Activated CD4-positive, alpha-beta T cell treated with anti-CD3 and anti-CD28 coated beads, Interleukin-2, amount 50 U/mL, for 16 hours (primary cell): ENCODE data around the gene FAM43B.

Experiments
- DNase-seq: peaks from one replicate; pipeline ENCODE4 v3.0.0-alpha.2; 2020

FAM43B gene

DNA sequence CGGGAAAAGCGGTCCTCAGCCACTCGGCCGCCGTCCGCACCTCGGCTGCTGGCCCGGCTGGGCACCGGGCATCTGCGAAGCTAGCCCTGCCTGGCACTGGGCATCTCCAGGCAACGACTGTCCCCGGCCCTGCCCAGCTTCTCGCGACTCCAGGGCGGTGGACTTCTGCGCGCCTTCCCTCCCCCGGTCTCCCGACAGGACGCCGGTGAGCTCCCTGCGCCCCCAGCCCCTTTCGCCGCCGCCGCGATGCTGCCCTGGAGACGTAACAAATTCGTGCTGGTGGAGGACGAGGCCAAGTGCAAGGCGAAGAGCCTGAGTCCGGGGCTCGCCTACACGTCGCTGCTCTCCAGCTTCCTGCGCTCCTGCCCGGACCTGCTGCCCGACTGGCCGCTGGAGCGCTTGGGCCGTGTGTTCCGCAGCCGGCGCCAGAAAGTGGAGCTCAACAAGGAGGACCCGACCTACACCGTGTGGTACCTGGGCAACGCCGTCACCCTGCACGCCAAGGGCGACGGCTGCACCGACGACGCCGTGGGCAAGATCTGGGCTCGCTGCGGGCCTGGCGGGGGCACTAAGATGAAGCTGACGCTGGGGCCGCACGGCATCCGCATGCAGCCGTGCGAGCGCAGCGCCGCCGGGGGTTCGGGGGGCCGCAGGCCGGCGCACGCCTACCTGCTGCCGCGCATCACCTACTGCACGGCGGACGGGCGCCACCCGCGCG lies 514 bp downstream of the FAM43B start:
- DNase-seq = no peak

DNA sequence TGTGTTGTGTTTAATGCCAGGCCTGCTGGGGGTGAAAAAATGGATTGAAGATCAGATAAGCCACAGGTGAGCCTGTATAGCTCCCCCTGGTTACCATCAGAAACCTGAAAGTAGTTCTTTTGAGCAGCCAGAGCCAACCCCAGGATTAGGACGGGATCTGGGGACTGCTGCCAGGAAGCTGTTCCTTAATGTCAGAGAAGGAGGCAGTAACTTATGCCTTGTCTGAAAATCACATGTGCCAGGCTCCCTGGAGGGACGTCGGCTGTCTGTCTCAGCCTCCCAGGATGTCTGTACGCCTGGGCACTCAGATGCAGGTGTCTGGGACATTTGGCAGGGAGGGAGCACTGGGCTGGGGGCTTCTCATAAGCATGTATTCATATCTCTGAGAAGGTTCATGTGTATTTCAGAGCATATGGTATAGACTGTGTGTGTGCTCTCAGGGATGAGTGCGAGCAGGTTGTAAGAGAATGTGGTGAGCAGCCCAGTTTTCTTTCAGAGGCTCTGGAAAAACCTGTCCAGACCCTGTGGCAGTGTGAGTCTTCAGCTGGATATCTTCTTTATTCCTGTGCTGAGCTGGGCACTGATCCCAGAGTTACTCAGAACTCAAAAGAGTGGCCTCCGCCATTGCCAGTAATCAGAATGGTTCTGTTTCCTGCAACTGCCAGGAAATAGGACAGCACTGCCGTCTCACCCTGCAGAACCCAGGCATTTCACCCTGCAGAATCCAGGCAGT lies 2.8 kb downstream of the FAM43B start:
- DNase-seq = no peak

DNA sequence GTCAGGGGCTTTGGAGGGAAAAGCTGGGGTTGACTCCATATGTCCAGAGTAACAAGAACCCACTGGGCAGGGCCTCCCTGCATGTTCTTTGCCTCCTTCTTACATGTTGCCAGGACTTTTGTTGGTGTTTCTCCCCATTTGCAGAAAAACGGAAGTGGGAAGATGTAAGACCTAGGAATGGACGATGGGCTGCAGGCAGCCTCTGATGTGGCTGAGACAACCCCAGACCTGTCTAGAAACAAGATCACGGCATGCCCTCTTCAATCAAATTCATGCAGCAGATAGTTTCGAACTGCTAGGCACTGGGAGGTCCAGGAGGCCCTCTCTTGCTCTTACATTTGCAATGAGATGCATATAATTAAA lies 3.4 kb downstream of the FAM43B start:
- no peak for DNase-seq

DNA sequence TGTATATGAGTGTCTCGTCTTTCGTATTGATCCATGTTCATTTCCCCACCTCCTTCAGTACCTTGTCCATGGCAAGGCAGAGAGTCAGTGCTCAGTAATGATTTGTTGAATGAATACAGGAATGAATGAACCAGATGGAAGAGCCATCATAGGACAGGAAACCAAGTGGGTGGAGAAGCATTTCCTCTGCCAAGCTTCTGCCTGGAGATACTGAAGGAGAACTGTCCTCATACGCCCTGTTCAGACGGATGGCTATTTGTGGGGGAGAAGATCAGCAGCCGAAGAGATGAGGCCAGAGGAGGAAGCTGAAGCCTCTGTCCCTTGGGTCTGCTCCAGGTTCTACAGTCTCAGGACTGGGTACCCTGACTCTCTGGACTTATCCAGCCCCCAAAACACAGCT lies 5.8 kb downstream of the FAM43B start:
- no peak for DNase-seq

DNA sequence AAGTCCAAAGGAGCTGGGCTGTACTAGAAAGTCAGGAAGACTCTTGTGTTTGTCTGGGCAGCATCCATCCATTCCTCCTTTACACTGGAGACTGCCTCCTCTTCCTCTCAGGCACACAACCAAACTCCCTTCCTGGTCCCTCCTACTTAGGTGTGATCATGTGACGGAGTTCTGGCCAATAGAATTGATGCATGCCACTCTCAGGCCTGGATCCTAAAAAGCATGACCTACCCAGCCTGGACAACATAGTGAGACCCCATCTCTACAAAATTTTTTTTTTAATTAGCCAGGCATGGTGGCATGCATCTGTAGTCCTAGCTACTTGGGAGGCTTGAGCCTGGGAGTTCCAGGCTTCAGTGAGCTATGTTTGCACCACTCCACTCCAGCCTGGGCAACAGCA lies 8.6 kb downstream of the FAM43B start:
- no peak for DNase-seq

DNA sequence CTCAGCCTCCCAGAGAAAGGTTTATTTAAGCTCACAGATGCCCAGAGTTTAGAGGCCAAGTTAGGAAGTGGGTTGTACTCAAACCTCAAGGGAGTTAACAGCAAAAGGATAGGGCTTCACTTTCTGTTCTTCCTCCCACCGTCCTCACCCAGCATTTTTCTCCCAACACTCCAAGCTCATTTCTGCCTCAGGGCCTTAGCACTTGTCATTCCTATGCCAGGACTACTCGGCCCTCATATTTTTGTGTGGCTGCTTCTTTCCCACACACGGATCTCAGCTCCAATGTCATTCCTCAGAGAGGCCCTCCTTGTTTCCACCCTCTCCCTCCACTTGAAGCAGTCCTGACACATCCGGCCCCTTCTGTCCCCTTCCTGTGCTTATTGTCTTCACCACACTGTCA lies 12.9 kb downstream of the FAM43B start:
- DNase-seq = no peak

DNA sequence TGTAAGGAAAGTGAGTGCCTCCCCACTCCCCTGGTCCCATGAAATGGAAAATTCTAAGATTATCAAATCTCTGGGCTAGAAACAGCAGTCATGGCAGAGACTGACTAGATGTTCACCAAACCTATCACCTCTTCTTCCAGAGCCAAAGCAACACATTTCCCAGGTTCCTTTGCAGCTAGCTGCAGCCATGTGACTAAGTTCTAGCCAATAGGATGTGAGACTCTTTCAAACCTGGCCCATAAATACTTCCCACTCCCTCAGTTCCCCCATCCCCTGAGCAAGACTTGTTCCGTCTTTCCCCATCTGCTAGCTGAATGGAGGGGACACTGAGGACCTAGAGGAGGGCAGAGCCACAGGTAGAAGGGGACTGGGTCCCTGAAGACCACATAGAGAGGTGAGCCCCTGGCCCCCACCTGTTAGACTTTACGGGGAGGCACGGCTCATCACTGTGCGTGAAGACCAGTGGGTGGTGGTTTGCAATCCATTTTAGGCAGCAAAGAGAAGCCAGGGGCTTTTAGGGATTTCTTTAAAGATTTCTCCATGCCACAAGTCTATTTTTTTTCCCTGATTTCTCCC lies 17.2 kb downstream of the FAM43B start:
- DNase-seq = no peak

DNA sequence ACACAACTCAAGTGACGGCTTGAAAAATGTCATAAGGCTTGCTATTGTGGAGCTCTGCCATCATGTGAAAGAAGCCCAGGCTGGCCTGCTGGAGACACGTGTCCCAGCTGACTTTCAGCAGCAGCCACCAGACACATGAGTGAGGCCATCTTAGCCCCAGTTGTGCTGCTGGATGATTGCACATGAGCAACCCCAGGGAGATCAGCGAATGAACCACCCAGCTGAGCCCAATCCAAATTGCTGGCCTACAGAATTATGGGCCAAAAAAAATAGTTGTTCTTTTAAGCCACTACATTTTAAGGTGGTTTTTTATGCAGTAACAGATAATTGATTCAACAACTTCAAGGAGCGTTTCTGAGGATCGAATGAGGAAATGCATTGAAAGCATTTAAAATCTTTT lies 19.1 kb downstream of the FAM43B start:
- DNase-seq = no peak

DNA sequence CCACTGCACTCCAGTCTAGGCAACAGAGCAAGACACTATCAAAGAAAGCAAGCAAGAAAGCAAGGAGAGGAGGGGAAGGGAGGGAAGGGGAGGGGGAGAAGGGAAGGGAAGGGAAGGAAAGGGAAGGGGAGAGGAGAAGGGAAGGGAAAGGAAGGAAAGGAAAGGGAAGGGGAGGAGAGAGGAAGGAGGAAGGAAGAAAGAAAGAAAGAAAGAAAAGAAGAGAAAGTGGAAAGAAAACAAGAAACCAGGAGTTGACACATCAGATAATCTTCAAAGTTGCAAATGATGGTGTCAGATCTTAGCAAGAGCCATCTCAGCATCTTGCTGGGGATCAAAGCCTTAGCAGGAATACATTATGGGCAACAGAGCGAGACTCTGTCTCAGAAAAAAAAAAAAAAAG lies 21.6 kb downstream of the FAM43B start:
- DNase-seq = no peak

DNA sequence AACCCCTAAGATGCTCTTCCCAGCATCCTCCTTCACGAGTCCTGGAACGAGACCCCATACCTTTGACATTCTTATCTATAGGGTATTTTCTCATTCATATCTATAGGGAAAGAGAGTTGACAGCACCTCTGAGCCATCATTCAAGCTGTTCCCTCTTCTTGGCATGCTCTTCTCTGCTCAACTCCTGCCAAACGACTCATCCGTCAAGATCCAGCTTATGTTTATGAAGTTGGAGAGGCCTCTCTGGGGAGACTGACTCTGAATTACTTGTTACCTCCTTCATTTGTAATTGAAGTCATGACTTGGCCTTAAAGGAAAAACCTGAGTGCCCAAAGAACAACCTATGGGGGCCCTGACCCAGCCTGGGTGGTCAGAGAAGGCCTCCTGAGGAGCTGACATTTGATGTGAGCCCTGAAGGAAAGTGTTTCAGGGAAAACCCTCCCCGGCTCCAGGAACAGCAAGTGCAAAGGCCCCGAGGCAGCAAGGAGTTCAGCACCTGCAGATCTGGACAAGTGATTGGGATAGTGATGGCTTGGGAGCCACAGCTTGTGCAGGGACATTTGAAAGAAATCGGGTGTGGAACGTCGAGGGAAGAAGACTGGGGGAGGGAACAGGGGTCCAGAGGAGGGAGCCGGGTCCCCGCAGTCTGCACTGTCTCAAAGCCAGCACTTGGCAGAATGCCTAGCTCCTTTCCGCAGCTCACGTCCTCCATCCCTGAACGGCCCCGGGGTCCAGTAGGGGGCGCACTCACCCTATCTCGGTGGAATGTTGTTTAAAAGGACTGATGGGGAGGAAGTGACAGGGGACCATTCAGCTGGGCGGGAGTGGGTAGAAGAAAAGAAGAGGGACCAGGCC lies 22.5 kb downstream of the FAM43B start:
- DNase-seq = peak; percentile 78

DNA sequence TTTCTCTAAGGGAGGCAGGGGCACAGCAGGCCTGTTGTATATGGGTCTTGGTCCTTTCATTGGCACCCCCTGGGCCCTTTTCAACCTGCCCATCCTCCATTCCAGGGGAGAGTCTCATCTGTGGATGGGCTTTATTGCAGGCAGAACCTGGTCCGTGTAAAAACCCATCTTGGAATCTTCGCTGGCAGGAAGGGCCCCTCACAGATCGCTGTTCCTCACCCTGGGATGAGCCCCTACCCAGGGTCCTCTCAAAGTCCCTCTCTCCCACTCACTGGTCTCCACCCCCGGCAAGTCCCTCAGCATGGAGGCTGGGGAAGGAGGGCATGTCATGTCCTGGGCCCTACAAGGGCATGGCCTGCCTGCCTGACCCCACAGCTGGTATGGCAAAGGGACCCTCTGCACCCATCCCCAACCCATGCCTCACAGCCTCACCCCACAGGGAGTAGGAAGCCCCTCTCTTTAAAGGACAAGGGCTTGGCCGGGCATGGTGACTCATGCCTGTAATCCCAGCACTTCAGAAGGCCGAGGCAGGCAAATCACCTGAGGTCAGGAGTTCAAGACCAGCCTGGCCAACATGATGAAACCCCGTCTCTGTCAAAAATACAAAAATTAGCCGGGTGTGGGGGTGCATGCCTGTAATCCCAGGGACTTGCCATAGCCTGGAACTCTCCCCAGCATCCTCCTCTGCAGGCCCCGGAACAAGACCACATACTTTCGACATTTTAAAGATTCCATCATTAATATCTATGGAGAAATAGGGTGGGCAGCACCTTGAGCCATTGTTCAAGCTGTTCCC lies 23.4 kb downstream of the FAM43B start:
- no peak for DNase-seq

DNA sequence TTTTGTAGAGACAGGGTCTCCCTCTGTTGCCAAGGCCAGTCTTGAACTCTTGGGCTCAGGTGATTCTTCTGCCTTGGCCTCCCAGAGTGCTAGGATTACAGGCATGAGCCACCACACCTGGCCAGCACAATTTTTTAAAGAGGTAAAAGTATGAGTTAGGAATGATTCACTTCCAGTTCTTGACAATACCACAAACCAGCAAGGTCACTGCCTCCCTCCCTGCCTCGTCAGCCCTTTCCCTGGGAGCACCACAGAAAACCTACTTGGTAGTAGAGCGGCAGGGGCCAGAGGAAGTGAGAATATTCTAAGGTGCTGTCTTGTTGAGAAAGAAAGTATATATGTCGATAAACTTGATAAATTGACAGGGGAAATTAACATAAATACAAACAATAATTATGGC lies 25.7 kb downstream of the FAM43B start:
- DNase-seq = no peak

DNA sequence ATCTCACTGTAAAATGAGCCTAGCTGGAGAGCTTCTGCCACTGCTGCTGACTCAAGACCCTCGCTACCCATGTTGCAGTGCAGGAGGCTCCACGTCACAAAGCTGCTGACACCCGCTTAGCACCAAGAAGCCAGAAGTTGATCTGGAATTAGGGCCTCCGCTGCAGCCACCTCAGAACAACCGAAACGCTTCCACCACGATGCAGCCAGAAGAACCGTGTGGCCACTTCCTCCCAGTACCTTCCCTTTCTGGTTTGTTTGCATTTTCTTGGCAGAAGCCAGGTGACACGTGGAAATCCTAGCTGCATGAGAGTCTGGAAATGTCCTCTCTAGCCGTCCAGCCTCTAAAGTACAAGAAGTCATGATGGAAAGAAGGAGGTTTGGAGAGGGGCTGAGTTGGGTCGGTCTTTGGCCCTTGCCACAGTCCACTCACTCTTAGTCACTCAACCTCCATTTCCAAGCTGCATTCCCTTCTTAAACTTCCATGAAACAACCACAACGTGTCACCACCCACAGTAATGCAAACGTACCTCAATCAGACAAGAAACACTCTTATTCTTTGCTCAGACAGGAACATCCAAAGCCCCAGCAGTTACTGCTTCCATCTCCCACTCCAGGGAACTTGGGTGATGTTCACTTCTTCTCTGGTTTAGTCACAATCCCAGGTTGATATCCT lies 26.5 kb downstream of the FAM43B start:
- DNase-seq = no peak

DNA sequence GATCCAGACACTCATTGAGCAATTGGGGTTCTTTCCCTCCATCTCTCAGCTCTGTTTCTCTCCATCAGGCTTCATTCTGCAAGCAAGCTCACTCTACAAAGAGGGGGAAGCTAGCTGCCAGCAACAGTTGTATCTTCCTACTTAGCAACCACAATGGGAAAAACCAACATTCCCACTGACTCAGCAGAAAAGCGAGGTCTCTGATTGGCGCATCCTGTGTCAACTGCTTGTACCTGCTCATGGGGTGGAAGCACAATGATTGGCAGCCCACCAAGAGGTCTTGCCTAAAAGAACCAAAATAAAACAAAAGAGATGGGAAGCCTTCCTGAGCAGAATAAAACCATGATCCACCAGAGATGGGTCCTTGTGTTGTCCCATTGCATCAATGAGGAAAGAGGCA lies 32.5 kb downstream of the FAM43B start:
- no peak for DNase-seq

DNA sequence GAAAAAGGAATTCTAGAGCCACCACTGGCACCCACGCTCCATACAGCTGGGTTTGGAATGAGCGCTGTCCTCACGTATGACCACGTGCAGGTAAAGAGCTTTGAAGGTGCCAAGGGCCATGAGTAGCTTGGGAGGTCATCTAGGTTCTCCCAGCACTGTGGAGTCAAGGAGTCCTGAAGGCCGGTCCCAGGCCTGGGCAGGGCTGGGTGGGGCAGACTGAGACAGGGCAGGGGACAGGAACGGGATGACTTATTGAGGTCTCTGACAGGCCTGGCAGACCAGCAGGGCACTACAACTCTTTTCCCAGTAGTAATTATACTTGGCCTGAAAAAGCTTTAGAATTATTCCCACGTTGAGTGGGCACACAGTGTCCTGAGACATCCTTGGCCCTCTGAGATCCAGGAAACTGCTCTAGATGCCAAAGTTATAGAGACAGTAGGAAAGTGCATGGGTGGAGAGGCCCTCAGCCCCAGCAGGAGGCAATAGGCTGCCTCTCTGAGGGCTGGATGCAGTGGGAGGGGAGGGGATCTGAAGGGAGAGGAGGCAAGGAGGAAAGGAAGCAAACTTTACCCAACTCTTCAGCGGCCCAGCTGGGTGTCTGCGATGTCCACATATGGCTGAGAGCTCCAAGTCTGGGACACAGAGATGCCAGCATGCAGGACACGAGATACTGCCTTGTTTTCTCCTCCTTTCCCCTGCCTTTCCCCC lies 34.7 kb downstream of the FAM43B start:
- DNase-seq = no peak

DNA sequence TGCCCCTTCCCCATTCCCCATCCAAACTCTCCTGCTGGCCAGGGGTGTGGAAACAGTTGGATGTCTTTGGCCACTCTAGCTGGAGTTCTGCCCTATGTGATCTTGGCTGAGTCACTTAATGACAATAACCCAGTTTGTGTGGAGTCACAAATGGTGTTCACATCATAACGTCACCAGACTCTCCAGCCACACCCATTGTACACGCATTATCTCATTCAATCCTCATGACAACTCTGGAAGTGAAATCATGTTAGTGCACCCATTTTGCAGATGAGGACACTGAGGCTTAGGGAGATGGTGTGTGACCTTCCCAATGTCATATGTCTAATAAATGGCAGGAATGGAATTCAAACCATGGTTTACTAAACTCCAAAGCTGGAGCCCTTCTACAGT lies 35.3 kb downstream of the FAM43B start:
- no peak for DNase-seq

DNA sequence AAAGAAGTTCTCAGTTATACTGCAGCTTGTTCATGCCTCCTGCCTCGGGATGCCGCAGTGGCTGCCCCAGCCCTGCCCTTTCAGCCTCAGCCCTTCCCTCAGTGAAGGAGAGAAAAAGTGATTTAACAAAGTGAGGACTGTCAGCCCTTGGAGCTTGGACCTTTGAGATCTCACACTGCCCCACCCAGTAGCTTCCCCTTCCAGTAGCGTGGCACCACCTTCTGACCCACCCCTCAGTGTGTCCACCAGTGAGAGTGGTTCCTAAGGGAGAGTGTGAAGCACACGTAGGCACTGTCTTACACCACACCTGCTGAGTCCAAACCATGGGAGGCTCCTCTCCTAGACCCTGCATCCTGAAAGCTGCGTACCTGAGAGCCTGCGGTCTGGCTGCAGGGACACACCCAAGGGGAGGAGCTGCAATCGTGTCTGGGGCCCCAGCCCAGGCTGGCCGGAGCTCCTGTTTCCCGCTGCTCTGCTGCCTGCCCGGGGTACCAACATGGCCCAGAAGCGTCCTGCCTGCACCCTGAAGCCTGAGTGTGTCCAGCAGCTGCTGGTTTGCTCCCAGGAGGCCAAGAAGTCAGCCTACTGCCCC lies 36.4 kb downstream of the FAM43B start, which contains the start of gene CDA:
TSS of gene CDA (plus strand) at position 464 of the 592 bp plus-strand sequence. CDS start at position 497, 33 bp downstream.
- DNase-seq = no peak

DNA sequence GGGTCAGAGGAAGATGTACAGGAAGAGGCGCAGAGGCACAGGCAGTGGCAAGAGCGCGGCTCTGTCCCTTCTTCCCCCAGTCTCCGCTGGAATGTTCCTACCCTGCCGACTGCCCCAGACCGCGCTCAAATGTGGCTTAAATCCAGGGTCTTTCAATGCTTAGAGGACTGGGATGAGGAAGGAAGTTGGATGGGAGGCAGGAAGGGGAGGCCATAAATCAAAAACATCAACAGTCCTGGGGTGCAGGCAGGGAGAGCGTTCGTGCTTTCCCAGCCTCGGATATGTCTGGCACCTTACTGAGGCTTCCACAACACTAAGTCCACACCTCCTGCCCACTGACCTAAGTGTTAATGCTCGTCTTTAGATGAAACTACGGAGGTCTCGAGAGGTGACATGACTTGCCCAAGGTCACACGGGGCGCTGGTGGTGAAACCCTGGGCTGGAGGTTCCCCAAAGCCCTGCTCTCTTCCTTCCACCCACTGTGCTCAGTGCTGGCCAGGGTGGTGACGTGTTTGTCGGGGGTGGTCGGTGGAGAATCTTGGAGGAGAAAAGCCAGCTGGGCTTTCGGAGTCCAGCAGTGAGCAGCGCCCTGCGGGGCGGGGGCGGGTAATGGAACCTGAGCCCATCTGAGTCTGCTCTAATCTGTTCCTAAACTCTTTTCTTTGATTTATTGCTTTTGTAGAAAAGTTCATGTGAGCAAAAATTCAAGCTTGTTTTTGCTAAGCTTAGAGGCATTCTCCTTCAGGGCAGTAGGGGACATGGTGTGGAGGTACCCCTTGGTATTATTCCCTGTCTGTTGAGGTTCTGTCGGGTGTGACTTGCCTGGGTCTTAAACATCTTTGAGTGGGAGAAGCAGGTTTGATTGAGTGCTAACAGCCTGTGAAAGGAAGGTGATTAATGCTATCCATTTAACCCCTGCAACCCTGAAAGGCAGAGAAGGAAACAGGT lies 37.2 kb downstream of the FAM43B start:
- no peak for DNase-seq

DNA sequence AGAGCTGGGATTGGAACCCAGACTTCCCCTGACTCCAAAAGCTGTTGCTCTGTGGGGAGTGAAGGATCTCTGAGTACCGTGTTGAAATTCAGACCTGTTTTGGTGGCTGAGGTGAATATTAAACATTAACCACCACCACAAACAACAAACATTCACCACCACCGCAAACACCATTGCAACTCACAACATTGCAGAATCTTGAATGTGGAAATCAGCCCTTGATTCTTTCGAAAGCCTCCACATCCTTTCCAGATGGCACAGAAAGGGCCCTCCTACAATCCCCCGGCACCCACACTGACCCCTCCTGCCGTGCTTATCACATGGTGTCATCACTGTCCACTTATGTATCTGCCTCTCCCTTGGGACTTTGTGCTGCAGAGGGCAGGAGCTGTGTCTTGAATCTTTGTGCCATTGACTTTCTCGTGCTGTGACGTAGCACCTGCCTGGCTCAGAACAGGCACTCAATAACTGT lies 38.0 kb downstream of the FAM43B start:
- DNase-seq = no peak

DNA sequence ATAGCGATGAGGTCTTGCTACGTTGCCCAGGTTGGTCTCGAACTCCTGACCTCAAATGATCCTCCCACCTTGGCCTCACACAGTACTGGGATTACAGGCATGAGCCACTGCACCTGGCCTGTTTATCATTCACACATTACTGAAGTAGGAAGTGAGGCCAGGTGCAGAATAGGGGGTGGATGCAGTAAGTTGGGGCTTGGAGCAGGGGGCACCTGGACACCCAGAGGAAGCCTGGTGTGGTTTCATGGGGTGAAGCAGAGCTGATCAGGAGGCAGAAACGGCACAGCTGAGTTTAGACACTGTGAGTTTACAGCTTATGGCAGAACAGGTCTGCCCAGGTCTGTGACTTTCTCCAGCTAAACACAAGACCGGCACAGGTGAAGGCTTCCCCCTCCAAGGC lies 41.4 kb downstream of the FAM43B start:
- DNase-seq = no peak
